GM20431 (cell line): Measurements from ENCODE around the gene VWA8.
"Not testable (repeated sequence)": the region's sequence is repeated elsewhere in the genome, so short reads cannot be mapped to it uniquely, and the experiment has no call there.

Experiments used
- in situ Hi-C: fragments of 300-500 bp; cut with MseI, MboI; formaldehyde crosslinking; loops from one replicate; pipeline ENCODE4 v1.15.0; 2020; ENCODE audit warnings: low sequenced_read_pairs; ENCODE audit not compliant: unreplicated experiment

The VWA8 gene

DNA sequence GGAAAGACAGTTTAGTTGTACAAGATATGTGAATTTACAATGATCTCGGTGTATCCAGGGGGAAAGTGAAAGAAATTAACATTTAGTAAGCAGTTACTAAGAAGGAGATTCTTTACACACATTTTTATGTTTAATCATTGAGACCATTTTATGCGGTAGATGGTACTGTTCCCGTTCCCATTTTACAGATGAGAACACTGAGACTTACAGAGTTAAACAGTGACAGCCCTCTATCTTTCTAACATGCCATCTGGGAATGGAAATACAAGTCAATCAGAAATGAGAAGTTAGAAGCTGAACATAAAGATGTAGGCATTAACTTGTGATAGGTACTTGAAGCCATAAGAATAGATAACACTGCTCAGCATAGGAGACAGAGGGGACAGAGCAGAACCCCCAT lies 144.9 kb downstream of the VWA8 start:
- in situ Hi-C loops = no loop called here

DNA sequence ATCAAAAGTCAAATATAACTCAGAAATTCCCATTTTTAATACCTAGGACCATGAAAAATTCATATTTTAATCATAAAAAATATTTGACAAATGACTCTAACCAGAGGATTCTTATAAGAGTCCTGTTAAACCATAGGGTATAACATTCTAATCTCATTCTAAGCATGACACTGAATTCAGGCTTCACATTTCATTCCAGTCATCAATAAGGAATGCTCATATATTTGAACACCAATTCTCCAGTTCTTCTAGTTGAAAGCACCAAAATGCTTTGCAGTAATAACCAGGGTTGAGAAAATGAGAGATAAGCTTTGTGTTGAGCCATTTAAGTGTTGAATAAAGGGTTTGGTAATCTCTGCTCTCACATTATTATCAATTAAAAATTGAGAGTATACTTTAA lies 147.5 kb downstream of the VWA8 start:
- in situ Hi-C loops = no loop called here

DNA sequence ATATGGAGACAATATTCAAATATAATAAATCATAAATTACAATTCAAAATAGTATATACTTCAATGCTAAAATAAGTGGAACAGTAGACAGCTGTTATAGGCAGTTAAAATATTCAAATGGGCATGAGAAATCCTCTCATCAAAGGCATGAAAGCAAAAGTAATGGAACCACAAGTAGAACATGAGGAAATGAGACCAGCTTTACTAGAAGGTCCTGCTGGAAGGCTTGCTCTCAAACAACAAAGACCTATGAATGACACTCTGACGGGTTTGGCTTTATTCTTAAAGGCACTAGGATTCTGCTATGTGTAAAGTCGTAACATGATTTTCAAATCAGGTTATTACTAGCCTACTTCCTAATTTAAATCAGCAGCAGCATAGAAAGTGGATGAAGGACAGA lies 148.1 kb downstream of the VWA8 start:
- in situ Hi-C loops = no loop called here

GRCh38 chr13:41812237-41812636 lies 148.7 kb downstream of the VWA8 start:
- in situ Hi-C loops = no loop called here

DNA sequence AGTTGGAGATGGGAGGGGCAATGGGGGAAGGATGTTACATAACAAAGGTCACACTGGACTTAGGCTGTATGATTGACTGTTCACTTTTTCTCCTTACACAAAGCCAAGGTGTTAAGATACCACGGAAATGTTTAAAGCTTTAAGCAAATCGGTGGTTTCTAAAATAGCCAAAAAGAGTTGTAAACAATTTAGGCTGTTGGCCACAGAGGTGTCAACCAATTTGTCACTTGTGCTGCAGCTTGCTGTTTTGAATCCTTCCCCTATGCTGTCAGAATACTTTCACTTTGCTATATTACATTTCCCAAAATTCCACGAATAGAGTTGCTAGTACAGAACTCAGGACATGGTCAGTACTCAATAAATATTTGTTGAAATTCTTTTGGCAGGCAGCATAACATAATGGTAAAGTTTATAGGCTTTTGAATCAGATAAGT lies 149.3 kb downstream of the VWA8 start:
- in situ Hi-C loops = no loop called here

GRCh38 chr13:41809962-41810361 lies 150.9 kb downstream of the VWA8 start:
- in situ Hi-C loops = no loop called here

- in situ Hi-C loops = not testable (repeated sequence)
These were observed 157.5 kb downstream of the VWA8 start for GRCh38 chr13:41803445-41803735.

DNA sequence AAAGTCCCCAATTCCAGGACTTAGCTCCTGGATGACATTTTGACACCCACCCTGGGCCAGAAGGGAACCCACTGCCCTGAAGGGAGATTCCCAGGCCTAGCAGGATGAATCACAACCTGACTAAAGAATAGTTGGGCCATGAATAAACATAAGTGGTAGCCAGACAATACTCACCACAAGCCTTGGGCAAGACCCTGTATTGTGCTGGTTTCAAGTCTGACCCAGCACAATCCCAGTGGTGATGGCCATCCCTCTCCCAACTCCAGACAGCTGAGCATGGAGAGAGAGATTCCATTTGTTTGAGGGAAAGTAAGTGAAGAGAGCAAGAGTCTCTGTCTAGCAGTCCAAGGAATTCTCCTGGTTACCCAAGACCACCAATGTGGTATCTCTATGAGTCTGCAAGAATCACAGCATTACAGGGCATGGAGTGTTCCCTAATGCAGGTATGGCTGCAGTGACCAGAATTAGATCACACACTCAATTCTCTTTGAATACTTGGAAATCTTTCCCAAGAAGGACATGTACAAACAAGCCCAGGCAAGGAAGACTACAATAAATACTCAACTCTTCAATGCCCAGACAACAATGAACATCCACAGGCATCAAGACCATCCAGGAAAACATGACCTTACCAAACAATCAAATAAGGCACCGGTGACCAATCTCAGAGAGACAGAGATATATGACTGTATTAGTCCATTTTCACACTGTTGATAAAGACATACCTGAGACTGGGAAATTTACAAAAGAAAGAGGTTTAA lies 158.0 kb downstream of the VWA8 start:
- in situ Hi-C loops = no loop called here

- in situ Hi-C loops = no loop called here
These were observed 158.7 kb downstream of the VWA8 start for GRCh38 chr13:41802043-41802683.

DNA sequence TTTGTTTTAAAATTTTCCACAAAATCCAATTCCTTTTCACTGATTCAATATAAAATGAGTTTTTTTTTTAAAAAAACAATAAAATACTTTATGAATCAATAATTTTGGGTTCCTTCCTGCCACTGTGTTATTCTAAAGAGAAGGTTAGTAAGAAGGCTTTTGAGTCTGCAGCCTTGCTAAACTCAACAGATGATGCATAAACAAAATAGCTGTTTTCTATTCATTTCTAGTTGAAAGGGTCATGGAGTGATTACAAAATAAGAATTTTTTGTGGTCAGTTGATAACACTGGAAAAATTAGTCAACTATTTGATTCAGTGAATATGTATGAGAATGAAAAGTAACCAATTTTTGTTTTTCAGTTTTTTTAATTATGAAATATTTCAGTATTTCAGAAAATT lies 169.9 kb downstream of the VWA8 start:
- in situ Hi-C loops = no loop called here

DNA sequence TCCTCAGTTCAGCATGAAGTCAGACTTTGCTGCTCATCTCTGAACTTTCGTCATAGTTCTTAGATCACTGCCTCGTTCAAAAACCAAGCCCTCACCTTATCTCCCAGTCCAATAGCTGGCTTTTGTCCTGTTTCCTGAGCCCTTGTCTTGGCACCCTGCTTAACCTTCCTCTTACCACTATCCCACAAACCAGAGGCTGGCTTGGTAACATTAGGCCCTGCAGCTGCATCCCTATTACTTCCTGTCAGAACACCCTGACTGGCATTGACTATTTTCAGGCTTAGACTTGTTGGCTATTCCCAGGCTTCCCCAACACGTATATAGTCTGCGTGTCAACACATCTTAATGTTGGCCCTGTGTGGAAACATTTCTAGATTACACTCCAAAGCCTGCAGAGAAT lies 172.4 kb downstream of the VWA8 start:
- in situ Hi-C loops = no loop called here

DNA sequence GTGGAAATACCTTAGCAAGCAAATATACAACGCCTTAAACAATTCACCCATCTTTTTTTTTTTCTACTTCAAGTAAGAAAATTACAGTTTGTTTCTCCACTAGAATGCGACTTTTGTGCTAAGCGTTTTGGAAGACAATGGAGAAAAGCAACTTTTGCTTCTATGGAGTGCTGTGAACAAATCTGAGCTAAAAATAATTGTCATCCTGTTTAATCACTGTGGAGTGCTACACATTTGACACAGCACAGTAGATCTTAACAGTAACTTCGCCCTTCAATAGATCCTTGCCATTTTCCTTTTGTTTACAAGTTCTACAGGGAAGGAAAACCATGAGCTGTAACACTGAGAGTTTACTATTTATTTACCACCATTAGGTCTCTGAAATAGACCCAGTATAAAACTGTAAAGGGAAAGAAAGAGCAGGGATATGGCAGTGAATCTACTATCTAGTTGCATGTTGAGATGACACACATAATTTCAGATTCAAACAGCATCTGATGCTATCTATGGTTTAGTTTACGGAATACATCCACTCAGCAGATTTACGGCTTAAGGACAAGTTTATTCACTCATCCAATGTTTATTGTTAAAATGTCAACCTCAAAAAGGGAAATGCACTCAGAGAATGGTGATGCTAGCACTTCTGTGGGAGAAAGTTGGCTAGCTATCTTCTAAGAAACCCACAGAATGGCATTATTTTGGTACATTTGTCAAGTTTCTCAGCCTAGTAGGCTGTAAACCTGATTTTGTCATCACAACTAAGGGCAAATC lies 175.3 kb downstream of the VWA8 start:
- in situ Hi-C loops = no loop called here

DNA sequence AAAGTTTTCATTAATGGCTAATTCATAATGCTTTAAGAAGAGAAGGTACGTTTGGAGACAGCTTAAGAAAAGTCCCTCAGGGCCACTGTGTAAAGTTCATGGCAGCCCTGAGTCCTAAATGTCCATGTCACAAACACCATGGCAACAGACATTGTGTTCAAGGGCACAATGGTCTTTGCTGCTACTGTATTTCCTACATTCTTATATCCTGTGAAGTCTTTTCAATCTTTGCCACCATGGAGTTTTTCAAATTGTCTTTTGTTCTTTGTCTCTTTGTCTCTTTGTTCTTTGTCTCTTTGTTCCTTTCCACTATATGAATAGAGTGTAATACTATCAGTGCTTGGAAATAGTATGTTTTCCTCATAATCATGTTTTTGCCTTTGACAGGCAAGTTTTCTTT lies 178.8 kb downstream of the VWA8 start:
- in situ Hi-C loops = no loop called here

- in situ Hi-C loops = no loop called here
These were observed 179.9 kb downstream of the VWA8 start for GRCh38 chr13:41780715-41781706.

DNA sequence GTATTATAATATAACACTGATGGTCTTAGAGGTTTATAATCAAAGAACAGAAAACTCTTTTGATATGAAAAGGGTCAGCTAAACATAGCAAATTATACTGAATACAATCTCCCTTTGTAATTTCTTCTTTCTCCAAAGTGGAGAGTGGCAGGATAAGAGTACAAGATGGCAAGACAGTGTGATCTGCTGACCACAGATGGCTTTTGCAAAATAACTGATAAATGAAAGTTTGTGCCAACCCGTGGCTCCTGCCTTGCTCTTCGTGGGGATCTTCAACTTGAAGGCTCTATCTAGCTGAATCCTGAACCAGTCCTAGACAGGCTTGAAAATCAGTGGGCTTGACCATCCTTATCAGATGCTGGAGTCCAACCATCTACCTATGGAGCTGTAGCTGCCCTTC lies 185.7 kb downstream of the VWA8 start:
- in situ Hi-C loops = no loop called here

GRCh38 chr13:41774605-41775218 lies 186.2 kb downstream of the VWA8 start:
- in situ Hi-C loops = no loop called here

DNA sequence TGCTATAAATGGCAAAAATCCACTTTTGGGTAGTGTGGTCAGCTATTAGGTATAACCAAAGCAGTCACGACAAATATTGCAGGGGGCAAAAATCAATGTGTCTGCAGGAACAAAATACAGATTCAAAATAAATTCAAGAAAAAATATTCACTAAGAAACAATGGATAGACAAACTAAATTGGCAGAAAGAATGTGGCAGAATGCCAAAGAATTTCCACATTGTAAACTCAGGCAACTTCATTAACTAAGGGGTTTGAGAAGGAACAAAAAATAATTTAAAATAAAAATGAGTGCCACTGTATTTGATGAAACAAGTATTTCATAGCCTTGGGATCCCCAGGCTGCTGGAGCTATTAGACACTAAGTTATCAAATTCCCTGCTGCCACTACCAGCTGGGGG lies 193.1 kb downstream of the VWA8 start:
- in situ Hi-C loops = no loop called here

- in situ Hi-C loops = no loop called here
These were observed 194.5 kb downstream of the VWA8 start for GRCh38 chr13:41766439-41766838.

GRCh38 chr13:41765813-41766212 lies 195.1 kb downstream of the VWA8 start:
- in situ Hi-C loops = no loop called here

DNA sequence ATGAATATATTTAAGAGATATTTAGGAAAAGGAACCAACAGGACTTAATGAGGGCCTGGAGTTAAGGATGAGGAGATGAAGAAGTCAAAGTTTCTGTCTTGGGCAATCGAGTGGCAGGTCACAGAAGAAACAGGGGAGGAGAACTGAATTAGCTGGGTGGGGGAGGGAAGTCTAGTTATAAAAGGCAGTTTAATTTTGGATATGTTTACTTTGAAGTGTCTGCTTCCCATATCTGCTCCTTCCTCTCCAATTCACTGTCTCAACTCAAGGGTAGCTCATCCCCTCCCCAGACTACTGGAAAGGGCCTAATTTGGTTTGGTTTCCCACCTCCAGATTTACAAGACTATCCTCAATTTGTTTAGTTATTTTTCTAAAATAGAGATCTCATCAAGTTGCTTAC lies 195.9 kb downstream of the VWA8 start:
- in situ Hi-C loops = no loop called here
